ENCODE measurements around the gene EPHX1.

The EPHX1 gene

GRCh38 chr1:225850370-225850769 is 40.4 kb downstream of the EPHX1 start:
- no peak overlapping the region for H3K4me3 ChIP-seq (replicated peaks; ENCODE audit: low read depth, low read length)
- no peak for DNase-seq (ENCODE audit: extremely low read depth, low read depth)
- TF ChIP-seq CTCF (IDR thresholded peaks at IDR 0.05; ENCODE audit: low read depth, low read length, missing control alignments), result no peak

- no peak for DNase-seq (ENCODE audit: extremely low read depth, low read depth)
- no peak overlapping the region for H3K4me3 ChIP-seq (replicated peaks; ENCODE audit: low read depth, low read length)
- no peak for TF ChIP-seq CTCF (IDR thresholded peaks at IDR 0.05; ENCODE audit: low read depth, low read length, missing control alignments)
These were observed 41.9 kb downstream of the EPHX1 start for GRCh38 chr1:225851805-225852204.

GRCh38 chr1:225852413-225853124 is 42.6 kb downstream of the EPHX1 start:
- no peak for DNase-seq (ENCODE audit: extremely low read depth, low read depth)
- H3K4me3 ChIP-seq (replicated peaks; ENCODE audit: low read depth, low read length), result no peak overlapping the region
- TF ChIP-seq CTCF (IDR thresholded peaks at IDR 0.05; ENCODE audit: low read depth, low read length, missing control alignments), result no peak

GRCh38 chr1:225853441-225853840 is 43.5 kb downstream of the EPHX1 start:
- H3K4me3 ChIP-seq (replicated peaks; ENCODE audit: low read depth, low read length), result no peak overlapping the region
- TF ChIP-seq CTCF (IDR thresholded peaks at IDR 0.05; ENCODE audit: low read depth, low read length, missing control alignments), result no peak
- no peak for DNase-seq (ENCODE audit: extremely low read depth, low read depth)

- TF ChIP-seq CTCF (IDR thresholded peaks at IDR 0.05; ENCODE audit: low read depth, low read length, missing control alignments), result no peak
- DNase-seq (ENCODE audit: extremely low read depth, low read depth), result no peak
- H3K4me3 ChIP-seq (replicated peaks; ENCODE audit: low read depth, low read length), result no peak overlapping the region
These were observed 45.8 kb downstream of the EPHX1 start for GRCh38 chr1:225855503-225856300.

GRCh38 chr1:225857256-225857655 is 47.3 kb downstream of the EPHX1 start:
- no peak for DNase-seq (ENCODE audit: extremely low read depth, low read depth)
- no peak overlapping the region for H3K4me3 ChIP-seq (replicated peaks; ENCODE audit: low read depth, low read length)
- TF ChIP-seq CTCF (IDR thresholded peaks at IDR 0.05; ENCODE audit: low read depth, low read length, missing control alignments), result no peak

Data from HFF-Myc (cell line).